ENCODE data around the gene C19orf53.
"Not testable (repeated sequence)": the region's sequence is repeated elsewhere in the genome, so short reads cannot be mapped to it uniquely, and the experiment has no call there.

Gene C19orf53

GRCh38 chr19:13784731-13785452 lies 10.6 kb downstream of the C19orf53 start:
- no peak overlapping the region for H3K4me3 ChIP-seq (ENCODE audit: control insufficient read depth, low read depth, low read length)
- TF ChIP-seq CTCF (conservative IDR thresholded peaks at IDR 0.05; ENCODE audit: control insufficient read depth, insufficient read depth, low read depth, low read length) = peak; percentile 69
- peak; percentile 62 for DNase-seq (ENCODE audit: low read depth)

- TF ChIP-seq CTCF (conservative IDR thresholded peaks at IDR 0.05; ENCODE audit: control insufficient read depth, insufficient read depth, low read depth, low read length) = no peak
- DNase-seq (ENCODE audit: low read depth) = peak; percentile 66
- no peak overlapping the region for H3K4me3 ChIP-seq (ENCODE audit: control insufficient read depth, low read depth, low read length)
Observed at GRCh38 chr19:13788991-13789390, 14.7 kb downstream of the C19orf53 start.

- no peak for DNase-seq (ENCODE audit: low read depth)
- no peak overlapping the region for H3K4me3 ChIP-seq (ENCODE audit: control insufficient read depth, low read depth, low read length)
- no peak for TF ChIP-seq CTCF (conservative IDR thresholded peaks at IDR 0.05; ENCODE audit: control insufficient read depth, insufficient read depth, low read depth, low read length)
Observed at GRCh38 chr19:13790354-13790753, 16.1 kb downstream of the C19orf53 start.

GRCh38 chr19:13793317-13793716 lies 19.1 kb downstream of the C19orf53 start:
- not testable (repeated sequence) for DNase-seq (ENCODE audit: low read depth); H3K4me3 ChIP-seq (ENCODE audit: control insufficient read depth, low read depth, low read length)

GRCh38 chr19:13794398-13794756 lies 20.1 kb downstream of the C19orf53 start:
- DNase-seq (ENCODE audit: low read depth) = peak; percentile 97

GRCh38 chr19:13794757-13795589 lies 20.7 kb downstream of the C19orf53 start, which contains the start of gene ZSWIM4:
TSS of gene ZSWIM4 (plus strand) at chr19:13795443. CDS start at chr19:13795649, 206 bp downstream.
- H3K4me3 ChIP-seq (ENCODE audit: control insufficient read depth, low read depth, low read length) = peak within 1 kb of the TSS; percentile 81
- no peak for TF ChIP-seq CTCF (conservative IDR thresholded peaks at IDR 0.05; ENCODE audit: control insufficient read depth, insufficient read depth, low read depth, low read length)
- DNase-seq (ENCODE audit: low read depth) = peak; percentile 99

More at GRCh38 chr19:13794398-13794756, 20.1 kb downstream of the C19orf53 start:
- no peak for TF ChIP-seq CTCF (conservative IDR thresholded peaks at IDR 0.05; ENCODE audit: control insufficient read depth, insufficient read depth, low read depth, low read length)
- peak overlapping the region; percentile 81 for H3K4me3 ChIP-seq (ENCODE audit: control insufficient read depth, low read depth, low read length)

All from fibroblast of mammary gland (primary cell).